GM23338 (cell line): ENCODE data around the gene RSPH3. TPM values are rescaled to one million over a fixed set of nuclear protein-coding genes. Genes with fewer than 3 reads are reported as not detected.

Source experiments
- ATAC-seq: fragments of 200-7000 bp; cut with Tn5 transposase; 3 replicates; pipeline ENCODE4 v1.9.1; 2020
- DNase-seq: peaks from one replicate; pipeline ENCODE4 v3.0.0-alpha.2; 2015; ENCODE audit warnings: low spot score
- H2AFZ ChIP-seq: fragments of 200-600 bp; sonication (generic); 2 replicates; pipeline ENCODE4 v1.8.0; 2016; ENCODE audit warnings: antibody characterized with exemption, mild to moderate bottlenecking, moderate library complexity
- H3F3A ChIP-seq: fragments of 200-600 bp; sonication (generic); replicated peaks from 2 replicates; pipeline ENCODE4 v1.8.0; 2017; ENCODE audit warnings: antibody characterized with exemption, mixed run types, low read depth
- H3K27ac ChIP-seq: fragments of 200-600 bp; sonication (generic); 2 replicates; pipeline ENCODE4 v1.6.1; 2016; ENCODE audit warnings: low read depth
- H3K27me3 ChIP-seq: fragments of 200-600 bp; sonication (generic); 2 replicates; pipeline ENCODE4 v1.8.0; 2016; ENCODE audit warnings: mild to moderate bottlenecking, mixed run types, moderate library complexity; ENCODE audit not compliant: insufficient read depth
- H3K36me3 ChIP-seq: fragments of 200-600 bp; sonication (generic); 2 replicates; pipeline ENCODE4 v1.8.0; 2016; ENCODE audit warnings: mild to moderate bottlenecking; ENCODE audit not compliant: insufficient read depth
- H3K4me1 ChIP-seq: fragments of 200-600 bp; sonication (generic); 2 replicates; pipeline ENCODE4 v1.8.0; 2016; ENCODE audit warnings: mild to moderate bottlenecking, moderate library complexity; ENCODE audit not compliant: insufficient read depth
- H3K4me2 ChIP-seq: fragments of 200-600 bp; sonication (generic); 2 replicates; pipeline ENCODE4 v1.7.1; 2017; ENCODE audit warnings: mixed run types
- H3K4me3 ChIP-seq: fragments of 200-600 bp; sonication (generic); 2 replicates; pipeline ENCODE4 v1.6.1; 2016; ENCODE audit warnings: mixed run types
- H3K79me2 ChIP-seq: fragments of 200-600 bp; sonication (generic); replicated peaks from 2 replicates; pipeline ENCODE4 v1.8.0; 2017; ENCODE audit warnings: mild to moderate bottlenecking; ENCODE audit not compliant: insufficient read depth
- H3K9me2 ChIP-seq: fragments of 200-600 bp; sonication (generic); 2 replicates; pipeline ENCODE4 v1.8.0; 2017; ENCODE audit not compliant: insufficient read depth
- H4K20me1 ChIP-seq: fragments of 200-600 bp; sonication (generic); replicated peaks from 2 replicates; pipeline ENCODE4 v1.8.0; 2017; ENCODE audit warnings: mild to moderate bottlenecking; ENCODE audit not compliant: insufficient read depth
- H3K27ac Mint-ChIP-seq: 2 replicates; pipeline ENCODE4 v1.8.0; 2020; ENCODE audit warnings: inconsistent platforms, mild to moderate bottlenecking, moderate library complexity, mixed read lengths
- H3K27me3 Mint-ChIP-seq: 3 replicates; pipeline ENCODE4 v1.8.0; 2022; ENCODE audit warnings: low read depth, mild to moderate bottlenecking, moderate library complexity, mixed read lengths, inconsistent platforms; ENCODE audit not compliant: insufficient read depth, poor library complexity
- H3K36me3 Mint-ChIP-seq: 3 replicates; pipeline ENCODE4 v1.8.0; 2021; ENCODE audit warnings: low read depth, mild to moderate bottlenecking, inconsistent platforms, moderate library complexity, mixed read lengths
- H3K4me1 Mint-ChIP-seq: 3 replicates; pipeline ENCODE4 v1.8.0; 2020; ENCODE audit warnings: mild to moderate bottlenecking, inconsistent platforms, mixed read lengths
- H3K4me3 Mint-ChIP-seq: 3 replicates; pipeline ENCODE4 v1.8.0; 2021; ENCODE audit warnings: moderate library complexity, mild to moderate bottlenecking, inconsistent platforms, mixed read lengths
- H3K9me3 Mint-ChIP-seq: 3 replicates; pipeline ENCODE4 v1.8.0; 2020; ENCODE audit warnings: moderate library complexity, mild to moderate bottlenecking, inconsistent platforms, mixed read lengths
- CTCF ChIP-seq, 2 experiments: fragments of 200-600 bp in 1 of 2; sonication (generic) in 1 of 2; conservative IDR thresholded peaks; 2 replicates each; pipeline versions ENCODE4 v1.5.1 to v1.6.1; 2016 to 2017; ENCODE audit warnings: antibody characterized with exemption in 2 of 2, low read depth in 2 of 2, mild to moderate bottlenecking in 2 of 2, moderate library complexity in 1 of 2
- NANOG ChIP-seq: IDR thresholded peaks from 2 replicates; pipeline ENCODE4 v1.6.1; 2016; ENCODE audit warnings: antibody characterized with exemption, borderline replicate concordance
- STAT1 ChIP-seq: IDR thresholded peaks from one replicate; pipeline ENCODE4 v1.6.1; 2016; ENCODE audit warnings: antibody characterized with exemption; ENCODE audit not compliant: unreplicated experiment
- ZNF462 ChIP-seq: fragments of 250-450 bp; sonication (Bioruptor Pico); IDR thresholded peaks from 2 replicates; pipeline ENCODE4 v1.5.0; 2020; ENCODE audit warnings: mild to moderate bottlenecking, moderate library complexity
- polyA plus RNA-seq: library from polyadenylated mRNA; unstranded; fragments of >200 nt; fragmentation: Nextera tagmentation; extraction: Ambion mirVana; gene quantifications from 2 replicates; pipeline ENCODE4 v1.2.1, GENCODE V29; 2016
- total RNA-seq: library from RNA; depleted of rRNA; stranded (reverse); fragments of >200 nt; shearing (Covaris generic); gene quantifications from 2 replicates; pipeline ENCODE4 v1.2.3, GENCODE V29; 2014

The RSPH3 gene
- total and polyA plus RNA-seq, 2 experiments from 2014 or later = 1.7 to 3.9 TPM

GRCh38 chr6:159005436-159005835, 5.4 kb upstream of the RSPH3 start:
- ATAC-seq (no peak), DNase-seq (no peak)
- H3K79me2 ChIP-seq = no peaks in the 10 kb centered on the region; the same call in 1 of the 2 replicates
- no peaks in the 10 kb centered on the region for H3F3A ChIP-seq
- TF ChIP-seq CTCF (conservative IDR thresholded peaks at IDR 0.05; ENCODE audit: low read depth in 2 of 2) (no peak), NANOG (no peak), ZNF462 (CRISPR knock-in tag) (no peak)
- no peak overlapping the region for H3K4me2 ChIP-seq
- no peaks in the 10 kb centered on the region; the same call in 2 of the 3 replicates for H3K36me3 Mint-ChIP-seq
- H3K4me1 Mint-ChIP-seq = peaks cover 11% of the 10 kb centered on the region
- no peak overlapping the region for H2AFZ ChIP-seq
- peaks cover 14% of the 10 kb centered on the region for H3K4me1 ChIP-seq
- no peaks in the 10 kb centered on the region for H3K36me3 ChIP-seq
- no peak overlapping the region for H3K27ac Mint-ChIP-seq
- no peaks in the 10 kb centered on the region for H3K27me3 ChIP-seq
- H3K27ac ChIP-seq = no peak overlapping the region
- H4K20me1 ChIP-seq = no peaks in the 10 kb centered on the region; the same call in 1 of the 2 replicates
- no peaks in the 10 kb centered on the region for H3K9me2 ChIP-seq
- H3K27me3 Mint-ChIP-seq = no peaks in the 10 kb centered on the region
- H3K4me3 ChIP-seq = no peak overlapping the region
- H3K9me3 Mint-ChIP-seq = no peaks in the 10 kb centered on the region
- no peak overlapping the region for H3K4me3 Mint-ChIP-seq

- H3K4me3 Mint-ChIP-seq = no peak overlapping the region
- no peaks in the 10 kb centered on the region for H3K27me3 ChIP-seq
- no peaks in the 10 kb centered on the region for H3K9me3 Mint-ChIP-seq
- no peak overlapping the region for H3K27ac Mint-ChIP-seq
- peaks cover 11% of the 10 kb centered on the region for H3K4me1 Mint-ChIP-seq
- DNase-seq (no peak), ATAC-seq (no peak)
- no peak overlapping the region for H2AFZ ChIP-seq
- no peaks in the 10 kb centered on the region for H3K27me3 Mint-ChIP-seq
- no peaks in the 10 kb centered on the region for H3K36me3 ChIP-seq
- H3K36me3 Mint-ChIP-seq = no peaks in the 10 kb centered on the region; the same call in 2 of the 3 replicates
- no peaks in the 10 kb centered on the region for H3F3A ChIP-seq
- H3K9me2 ChIP-seq = no peaks in the 10 kb centered on the region
- H3K4me3 ChIP-seq = no peak overlapping the region
- H3K27ac ChIP-seq = no peak overlapping the region
- peaks cover 14% of the 10 kb centered on the region for H3K4me1 ChIP-seq
- no peaks in the 10 kb centered on the region; the same call in 1 of the 2 replicates for H4K20me1 ChIP-seq
- H3K4me2 ChIP-seq = no peak overlapping the region
- no peaks in the 10 kb centered on the region; the same call in 1 of the 2 replicates for H3K79me2 ChIP-seq
- no peak for TF ChIP-seq STAT1
- TF ChIP-seq ZNF462 (CRISPR knock-in tag) = no peak
Measured at GRCh38 chr6:159004592-159004991, 4.6 kb upstream of the RSPH3 start.
